HG02642 (cell line): ENCODE data around the gene NRSN2.
"Not testable (repeated sequence)": the region's sequence is repeated elsewhere in the genome, so short reads cannot be mapped to it uniquely, and the experiment has no call there.

Source experiments
- ATAC-seq: cut with Tn5 transposase; IDR thresholded peaks from one replicate; pipeline ENCODE4 v1.9.1; 2021; ENCODE audit warnings: mild to moderate bottlenecking; ENCODE audit not compliant: unreplicated experiment, poor library complexity

The NRSN2 gene

DNA sequence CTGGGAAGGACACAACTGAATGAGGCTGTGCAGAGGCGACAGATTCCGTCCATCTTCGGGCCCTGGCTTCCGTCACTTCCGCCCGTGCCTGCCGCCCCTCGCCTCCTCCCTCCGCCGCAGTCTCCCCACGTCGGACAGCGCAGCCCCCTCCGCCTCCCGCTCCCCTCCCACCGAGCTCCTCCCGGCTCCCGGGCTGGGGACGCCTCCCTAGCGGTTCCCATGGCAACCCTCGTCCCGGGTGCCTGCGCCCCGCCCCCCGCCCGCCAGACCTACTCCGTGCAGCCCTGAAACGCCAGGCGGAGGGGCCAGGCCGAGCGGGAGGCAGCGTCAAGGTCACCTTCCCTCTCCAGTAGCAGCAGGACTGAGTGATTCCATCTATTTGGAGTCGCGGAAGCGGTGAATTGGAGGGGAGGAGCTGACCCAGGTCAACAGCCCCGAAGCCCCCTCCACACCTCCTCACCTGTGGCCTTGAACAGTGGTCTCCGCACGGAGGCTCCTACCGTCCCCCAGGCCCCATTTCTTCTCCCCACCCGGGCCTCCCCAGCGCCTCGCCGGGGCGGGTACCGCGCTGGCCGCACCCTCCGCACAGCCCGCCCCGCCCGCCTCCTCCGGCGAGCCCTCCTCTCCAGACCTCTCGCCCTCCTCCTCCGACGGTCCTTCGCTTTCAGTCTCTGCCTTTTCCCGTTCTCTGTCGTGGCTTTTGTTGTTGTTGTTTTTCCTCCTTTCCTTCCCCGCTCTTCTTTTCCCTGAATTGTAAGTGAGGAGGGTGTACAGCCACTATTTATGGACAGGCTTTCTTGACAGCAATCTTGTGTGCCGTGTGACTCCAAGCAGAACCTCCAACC is 951 bp downstream of the NRSN2 start:
- ATAC-seq: peak; percentile 80

DNA sequence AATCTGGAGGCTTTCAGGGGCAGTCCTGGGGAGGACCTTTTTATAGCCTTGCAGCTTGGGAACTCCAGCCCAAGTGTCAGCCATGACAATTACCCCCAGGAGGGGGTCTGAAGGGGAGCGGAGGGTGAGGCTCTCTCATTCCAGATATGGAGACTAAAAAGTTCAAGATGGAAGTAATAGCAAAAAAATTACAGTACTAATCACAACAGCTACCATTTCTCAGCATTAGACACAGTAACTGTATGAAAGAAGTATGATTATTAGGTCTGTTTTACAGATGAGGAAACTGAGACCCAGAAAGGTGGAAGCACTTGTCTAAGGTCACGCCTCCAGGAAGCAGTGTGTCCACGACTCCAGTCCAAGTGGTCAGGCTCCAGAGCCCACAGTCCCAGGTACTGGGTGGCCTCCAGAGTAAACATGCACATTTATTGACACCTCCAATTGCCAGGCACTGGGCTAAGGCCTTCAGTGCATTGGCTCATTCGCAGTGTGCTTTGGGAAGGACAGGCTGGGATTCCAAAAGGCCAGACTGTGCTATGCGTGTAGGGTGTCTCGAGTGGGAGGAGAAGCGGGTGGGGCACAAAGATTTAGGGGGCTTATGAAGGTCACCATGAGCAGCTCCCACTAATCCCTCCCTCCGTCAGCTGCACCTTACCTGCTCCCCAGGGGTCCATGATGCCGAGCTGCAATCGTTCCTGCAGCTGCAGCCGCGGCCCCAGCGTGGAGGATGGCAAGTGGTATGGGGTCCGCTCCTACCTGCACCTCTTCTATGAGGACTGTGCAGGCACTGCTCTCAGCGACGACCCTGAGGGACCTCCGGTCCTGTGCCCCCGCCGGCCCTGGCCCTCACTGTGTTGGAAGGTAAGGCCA is 2.3 kb downstream of the NRSN2 start:
- ATAC-seq: no peak

DNA sequence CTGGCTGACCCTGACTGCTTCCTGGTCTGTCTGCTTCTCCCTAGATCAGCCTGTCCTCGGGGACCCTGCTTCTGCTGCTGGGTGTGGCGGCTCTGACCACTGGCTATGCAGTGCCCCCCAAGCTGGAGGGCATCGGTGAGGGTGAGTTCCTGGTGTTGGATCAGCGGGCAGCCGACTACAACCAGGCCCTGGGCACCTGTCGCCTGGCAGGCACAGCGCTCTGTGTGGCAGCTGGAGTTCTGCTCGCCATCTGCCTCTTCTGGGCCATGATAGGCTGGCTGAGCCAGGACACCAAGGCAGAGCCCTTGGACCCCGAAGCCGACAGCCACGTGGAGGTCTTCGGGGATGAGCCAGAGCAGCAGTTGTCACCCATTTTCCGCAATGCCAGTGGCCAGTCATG is 6.3 kb downstream of the NRSN2 start:
- no peak for ATAC-seq

DNA sequence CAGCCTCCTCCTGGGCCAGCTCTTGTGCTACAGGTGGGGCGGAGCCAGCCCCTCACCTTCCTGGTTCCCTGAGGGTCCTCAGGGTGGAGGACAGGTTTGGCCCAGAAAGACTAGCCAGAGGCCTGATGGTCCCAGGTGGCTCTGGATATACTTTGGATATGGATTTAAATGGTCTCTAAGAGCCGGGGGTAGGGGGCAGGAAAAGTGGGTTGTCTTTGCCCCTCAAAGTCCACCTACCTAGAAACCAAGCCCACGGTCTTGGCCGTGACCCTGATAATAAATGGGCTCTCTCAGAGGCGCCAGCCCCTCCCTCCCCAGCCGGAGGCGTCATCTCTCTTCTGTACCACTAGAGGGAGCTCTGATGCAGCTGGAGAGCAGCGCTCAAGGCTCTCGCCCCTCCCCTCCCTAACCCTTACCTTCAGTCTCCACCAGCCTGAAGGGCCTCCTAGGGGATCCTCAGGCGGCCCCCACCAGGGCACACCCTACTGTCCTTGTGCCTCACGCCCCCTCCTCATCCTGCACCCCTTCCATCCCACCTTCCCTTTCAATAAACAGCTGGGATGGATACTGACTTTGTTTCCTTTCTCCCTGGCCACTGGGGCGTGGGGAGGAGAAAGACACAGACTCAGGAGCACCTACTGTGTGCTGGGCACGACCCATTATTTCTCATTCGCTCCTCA is 7.5 kb downstream of the NRSN2 start:
- peak; percentile 86 for ATAC-seq

DNA sequence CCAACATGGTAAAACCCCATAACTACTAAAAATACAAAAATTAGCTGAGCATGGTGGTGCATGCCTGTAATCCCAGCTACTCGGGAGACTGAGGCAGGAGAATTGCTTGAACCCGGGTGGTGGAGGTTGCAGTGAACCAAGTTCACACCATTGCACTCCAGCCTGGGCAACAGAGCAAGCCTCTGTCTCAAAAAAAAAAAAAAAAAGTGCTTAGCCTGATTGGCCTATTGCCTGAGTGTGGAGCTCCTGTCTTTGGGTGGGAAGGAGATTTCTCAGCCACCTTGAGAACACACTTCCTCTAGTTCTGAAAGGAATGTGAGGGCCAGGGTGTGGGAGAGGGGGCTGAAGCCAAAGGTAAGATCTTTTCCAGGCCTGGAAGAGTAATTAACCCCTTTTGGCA is 9.2 kb downstream of the NRSN2 start:
- not testable (repeated sequence) for ATAC-seq

DNA sequence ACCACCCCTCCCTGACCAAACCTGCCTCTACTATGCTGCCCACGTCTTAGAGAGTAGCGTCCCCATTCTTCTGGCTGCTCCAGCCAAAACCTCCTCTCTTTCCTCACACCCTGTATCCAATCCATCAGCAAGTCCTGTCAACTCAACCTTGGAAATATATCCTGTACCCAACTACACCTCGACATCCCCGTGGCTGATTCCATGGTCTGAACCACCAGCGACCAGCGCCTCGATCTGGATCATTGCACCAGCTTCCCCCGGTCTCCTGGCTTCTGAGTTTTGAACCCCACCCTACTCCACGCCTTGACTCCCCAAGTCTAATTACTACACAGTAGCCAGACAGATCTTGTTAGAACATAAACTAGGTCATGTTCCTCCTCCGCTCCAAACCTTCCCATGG is 9.8 kb downstream of the NRSN2 start:
- ATAC-seq: no peak

DNA sequence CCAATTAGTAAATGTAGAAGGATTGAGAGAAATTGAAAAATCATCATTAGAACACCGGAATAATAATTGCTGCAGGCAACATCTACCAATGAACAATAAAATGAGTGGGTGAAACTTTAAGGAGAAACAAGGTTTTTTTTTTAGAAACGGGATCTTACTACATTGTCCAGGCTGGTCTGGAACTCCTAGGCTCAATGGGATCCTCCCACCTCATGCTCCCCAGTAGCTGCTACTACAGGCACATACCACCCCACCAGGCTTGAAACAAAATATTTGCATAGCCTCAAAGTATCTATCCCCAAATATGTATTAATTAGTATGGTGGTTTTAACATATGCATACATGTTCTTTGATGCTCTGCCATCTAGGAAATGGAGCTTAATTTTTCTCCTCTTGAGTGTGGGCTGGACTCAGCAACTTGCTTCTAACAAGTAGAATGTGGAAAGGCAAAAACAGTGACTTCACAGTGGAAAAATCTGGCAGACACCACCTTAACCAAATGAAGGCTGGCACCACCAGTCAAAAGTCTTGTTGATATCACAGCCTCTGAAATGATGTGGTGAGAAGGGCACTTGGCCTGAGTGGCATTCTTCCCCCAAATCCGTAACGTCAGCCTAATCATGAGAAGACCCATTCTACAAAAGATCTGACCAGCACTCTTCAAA is 12.1 kb downstream of the NRSN2 start:
- no peak for ATAC-seq

DNA sequence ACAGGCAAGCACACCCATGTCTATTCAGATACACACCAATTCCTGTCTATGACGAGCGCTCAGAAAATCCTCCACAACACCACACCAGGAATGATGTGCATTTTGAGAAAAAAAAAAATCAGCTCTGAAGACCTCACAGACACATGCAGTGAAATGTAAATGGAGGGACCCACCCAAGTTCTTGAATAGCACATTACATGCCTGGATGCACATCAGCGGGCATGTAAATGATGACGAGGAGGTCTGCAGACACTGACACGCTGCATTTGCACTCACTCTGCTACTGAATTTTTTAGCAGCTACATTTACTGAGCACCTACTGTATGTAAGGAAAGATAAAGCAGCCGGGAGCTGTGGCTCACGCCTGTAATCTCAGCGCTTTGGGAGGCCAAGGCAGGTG is 14.7 kb downstream of the NRSN2 start:
- no peak for ATAC-seq

DNA sequence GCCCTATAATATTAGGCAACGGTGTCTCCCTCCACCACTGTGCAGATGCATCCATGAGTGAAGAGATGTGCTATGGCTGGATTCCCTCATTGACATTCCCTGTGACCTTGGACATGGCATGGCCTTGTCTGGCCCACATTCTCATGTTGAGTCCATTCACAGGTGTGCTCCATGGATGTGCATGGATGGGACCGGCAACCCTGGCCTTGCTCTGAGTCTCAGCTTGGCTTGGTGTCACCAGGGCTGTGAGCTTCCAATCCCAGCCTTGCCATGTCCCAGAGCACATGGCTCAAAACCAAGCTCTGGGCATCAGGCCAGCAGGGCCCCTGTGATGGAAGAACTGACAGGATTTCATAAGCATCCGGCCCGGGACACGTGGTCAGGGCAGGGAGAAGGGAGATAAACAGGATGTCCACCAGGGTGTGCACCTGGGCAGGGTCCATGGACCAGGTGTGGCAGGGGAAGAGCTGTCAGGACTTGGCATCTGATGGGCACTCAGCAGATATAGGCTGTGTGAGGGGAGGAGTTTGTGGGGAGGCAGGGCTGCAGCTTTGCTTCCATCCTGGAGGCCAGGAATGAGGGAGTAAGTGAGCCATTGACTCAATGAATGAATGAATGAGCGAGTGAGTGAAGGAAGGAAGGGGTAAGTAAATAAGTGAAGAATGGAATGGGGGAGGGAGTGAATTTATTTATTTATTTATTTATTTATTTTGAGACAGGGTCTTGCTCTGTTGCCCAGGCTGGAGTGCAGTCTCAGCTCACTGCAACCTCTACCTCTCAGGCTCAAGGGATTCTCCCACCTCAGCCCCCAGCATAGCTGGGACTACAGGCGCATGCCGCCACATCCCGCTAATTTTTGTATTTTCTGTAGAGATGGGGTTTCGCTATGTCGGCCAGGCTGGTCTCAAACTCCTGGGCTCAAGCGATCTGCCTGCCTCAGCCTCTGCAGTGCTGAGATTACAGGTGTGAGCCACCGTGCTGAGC is 15.7 kb downstream of the NRSN2 start:
- ATAC-seq: no peak

DNA sequence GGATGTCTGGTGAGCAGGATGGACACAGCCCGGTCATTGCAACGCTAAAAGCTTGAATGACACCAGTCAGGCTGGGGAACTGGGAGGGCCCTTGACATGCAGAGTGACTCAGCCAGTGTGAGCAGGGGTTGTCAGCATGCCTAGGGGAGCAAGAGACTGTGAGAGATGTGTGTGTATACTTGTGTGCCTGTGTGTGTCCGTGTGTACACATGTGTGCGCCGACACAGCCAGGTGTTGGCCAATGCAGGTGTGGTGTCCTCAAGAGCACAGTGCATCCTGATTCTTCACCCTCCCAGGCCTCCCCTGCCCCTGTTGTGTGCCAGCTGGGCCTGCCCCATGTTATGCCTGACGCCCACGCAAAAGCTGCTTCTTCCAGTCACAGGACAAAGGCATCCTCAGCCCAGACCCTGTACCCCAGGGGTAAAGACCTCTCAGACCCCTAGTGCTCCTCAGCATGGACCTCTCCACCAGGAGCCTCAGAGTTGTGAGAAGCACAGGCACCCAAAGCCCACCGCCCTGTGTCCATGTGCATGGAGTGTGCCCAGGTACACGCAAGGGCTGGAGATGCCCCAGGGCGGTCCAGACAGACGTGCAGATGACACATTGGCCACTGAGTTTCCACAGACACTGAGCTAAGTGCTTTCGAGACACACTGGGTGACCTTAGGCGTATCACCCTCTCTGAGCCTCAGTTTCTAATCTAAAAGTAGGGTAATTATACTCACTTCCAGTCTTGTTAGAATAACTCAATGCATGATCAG is 16.6 kb downstream of the NRSN2 start:
- no peak for ATAC-seq

DNA sequence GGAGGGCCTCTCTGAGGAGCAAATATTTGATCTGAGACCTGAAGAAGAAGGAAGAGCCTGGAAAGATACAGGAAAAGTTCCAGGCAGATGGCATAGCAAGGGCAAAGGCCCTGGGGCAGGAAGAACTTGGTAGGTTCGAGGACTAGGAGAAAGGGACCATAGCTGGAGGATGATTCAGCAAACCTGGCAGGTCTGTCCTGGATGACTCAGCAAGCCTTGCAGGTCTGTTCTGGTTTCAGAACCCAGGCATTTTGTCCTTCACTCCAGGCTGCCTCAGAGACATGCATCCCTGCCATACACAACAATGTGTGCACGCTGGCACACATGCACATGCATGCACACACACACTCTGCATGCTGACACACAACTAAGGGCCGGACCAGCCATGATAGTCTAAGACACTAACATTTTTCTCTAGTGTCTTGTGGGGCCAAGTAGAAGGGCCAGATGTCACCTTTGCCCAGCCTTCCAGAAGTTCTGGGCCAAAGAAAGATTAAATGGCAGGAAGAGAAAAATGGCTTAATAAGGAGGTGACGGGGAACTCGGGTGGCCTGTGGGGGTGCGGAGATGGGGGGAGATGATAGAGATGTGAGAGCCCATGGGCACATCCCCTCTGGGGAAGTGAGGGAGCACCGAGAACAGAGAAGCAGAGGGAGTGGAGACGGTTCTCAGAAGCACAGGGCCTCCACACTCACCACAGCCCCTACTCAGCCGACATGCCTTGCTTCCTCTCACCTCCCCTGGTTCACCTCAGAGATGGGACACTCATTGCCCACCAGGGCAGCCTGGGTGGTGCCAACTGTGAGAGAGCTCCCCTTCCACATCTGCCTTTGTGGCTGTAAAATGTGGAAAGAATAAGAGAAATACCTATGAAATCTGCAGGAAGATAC is 18.2 kb downstream of the NRSN2 start:
- ATAC-seq: no peak

DNA sequence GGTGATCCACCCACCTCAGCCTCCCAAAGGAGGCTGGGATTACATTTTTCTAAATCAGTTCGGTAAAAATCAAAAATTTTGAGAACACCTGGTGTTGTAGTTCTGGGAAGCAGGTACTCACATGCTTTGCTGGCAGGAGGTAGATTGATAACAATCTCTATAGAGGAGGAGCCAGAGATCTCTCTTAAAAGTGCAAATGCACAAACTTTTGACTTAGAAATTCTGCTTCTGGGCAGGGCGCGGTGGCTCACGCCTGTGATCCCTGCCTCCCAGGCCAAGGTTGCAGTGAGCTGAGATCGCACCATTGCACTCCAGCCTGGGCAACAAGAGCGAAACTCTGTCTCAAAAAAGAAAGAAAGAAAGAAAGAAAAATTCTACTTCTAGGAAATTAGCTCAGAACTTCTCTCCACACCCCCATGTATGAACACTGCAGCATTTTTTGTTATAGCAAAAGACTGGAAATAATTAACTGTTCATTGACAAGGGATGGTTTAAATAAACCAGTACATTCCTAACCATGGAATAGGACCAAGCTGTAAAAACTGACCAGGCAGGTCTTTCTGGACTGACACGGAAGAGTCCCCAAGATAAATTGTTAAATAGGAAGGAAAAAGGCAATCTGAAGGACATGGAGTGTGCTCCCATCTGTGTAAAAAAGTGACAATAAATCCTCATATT is 19.3 kb downstream of the NRSN2 start:
- ATAC-seq: no peak

DNA sequence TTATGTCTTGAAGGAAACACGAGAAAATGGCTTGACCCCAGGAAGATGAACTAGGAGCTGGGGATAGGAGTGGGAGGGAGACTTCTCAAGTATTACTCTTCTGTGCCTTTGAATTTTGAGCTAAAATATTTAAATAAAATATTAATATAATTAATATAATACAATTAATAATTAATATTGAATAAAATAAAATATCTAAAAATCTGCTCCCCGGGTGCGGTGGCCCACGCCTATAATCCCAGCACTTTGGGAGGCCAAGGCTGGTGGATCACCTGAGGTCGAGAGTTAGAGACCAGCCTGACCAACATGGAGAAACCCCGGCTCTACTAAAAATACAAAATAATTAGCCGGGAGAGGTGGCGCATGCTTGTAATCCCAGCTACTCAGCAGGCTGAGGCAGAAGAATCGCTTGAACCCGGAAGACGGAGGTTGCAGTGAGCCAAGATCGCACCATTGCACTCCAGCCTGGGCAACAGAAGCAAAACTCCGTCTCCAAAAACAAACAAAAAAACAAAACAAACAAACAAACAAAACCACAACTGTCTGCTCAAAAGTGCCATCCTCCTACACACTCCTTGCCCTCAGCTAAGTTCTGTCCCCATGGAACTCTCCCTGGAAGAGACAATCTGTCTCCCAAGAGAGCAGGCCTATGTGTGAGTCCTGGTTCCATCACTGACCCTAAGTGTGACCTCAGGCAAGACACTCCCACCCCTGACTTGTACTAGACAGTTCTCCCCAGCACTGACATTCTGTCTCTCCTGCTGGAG is 20.0 kb downstream of the NRSN2 start:
- ATAC-seq: no peak

DNA sequence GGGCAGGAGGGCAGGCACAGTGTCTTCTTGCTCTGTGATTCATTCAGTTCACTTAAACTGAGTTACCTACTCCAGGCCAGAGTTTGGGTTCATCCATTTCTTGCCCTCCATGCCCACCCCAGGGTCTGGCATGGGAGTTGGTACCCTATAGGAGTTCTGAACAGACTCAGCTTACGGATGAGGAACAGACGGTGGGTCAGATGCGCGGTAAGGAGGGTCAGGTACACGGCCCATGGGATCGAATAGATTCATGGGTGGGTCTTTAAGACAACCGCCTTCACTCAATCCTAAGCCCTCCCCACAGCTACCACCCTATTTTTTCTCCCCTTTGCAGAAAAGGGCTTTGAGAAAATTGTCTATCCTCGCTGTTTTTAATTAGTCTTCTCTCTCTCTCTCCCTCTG is 20.6 kb downstream of the NRSN2 start:
- ATAC-seq: no peak

DNA sequence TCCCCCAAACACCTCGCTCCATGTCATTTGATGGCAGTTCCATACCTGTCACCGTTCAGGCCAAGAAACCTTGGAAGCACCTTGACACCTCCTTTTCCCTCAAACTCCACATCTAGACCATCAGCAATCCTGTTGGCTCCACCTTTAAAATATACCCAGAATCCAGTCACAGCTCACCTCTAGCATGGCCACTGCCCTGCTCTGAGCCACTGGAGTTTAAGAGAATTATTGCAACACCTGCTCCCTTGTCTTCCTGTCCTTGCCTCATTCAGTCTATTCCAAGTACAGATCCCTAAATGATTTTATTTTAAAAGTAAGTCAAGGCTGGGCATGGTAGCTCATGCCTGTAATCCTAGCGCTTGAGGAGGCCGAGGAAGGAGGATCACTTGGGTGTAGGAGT is 22.0 kb downstream of the NRSN2 start:
- ATAC-seq: no peak

DNA sequence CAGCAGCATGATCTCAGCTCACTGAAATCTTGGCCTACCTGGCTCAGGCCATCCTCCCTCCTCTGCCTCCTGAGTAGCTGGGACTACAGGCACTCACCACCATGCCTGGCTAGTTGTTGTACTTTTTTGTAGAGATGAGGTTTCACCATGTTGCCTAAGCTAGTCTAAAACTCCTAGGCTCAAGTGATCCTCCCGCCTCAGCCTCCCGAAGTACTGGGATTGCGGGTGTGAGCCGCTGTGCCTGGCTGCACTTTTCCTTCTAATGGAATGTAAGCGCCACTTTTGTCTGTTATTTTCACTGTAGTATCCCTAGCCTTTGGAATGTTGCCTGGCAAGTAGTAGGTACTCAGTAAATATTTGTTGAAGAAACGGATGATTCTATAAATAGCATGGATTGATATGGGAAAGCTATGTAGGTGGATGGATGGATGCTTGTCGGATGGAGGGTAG is 23.3 kb downstream of the NRSN2 start:
- ATAC-seq: no peak
